K562 (cell line): Measurements from ENCODE around the gene HOXA4. TPM values are rescaled to one million over a fixed set of nuclear protein-coding genes. Genes with fewer than 3 reads are reported as not detected.

Experiments
- BRD4 ChIP-seq: fragments of 200-600 bp; sonication (generic); IDR thresholded peaks from 2 replicates; pipeline ENCODE4 v1.6.1; 2017; ENCODE audit warnings: inconsistent platforms
- FOXJ2 ChIP-seq: fragments of 200-800 bp; sonication (Bioruptor generic); IDR thresholded peaks from 2 replicates; pipeline ENCODE4 v1.6.1; 2016; ENCODE audit warnings: missing genetic modification characterization, missing compliant biosample characterization
- MAFK ChIP-seq: IDR thresholded peaks from 2 replicates; pipeline ENCODE4 v1.6.1; 2011; ENCODE audit warnings: low read length, improper control_type of control experiment
- POU5F1 ChIP-seq: fragments of 150-350 bp; IDR thresholded peaks from 2 replicates; pipeline ENCODE4 v1.6.1; 2014; ENCODE audit warnings: borderline replicate concordance, low read length, low read depth, mild to moderate bottlenecking; ENCODE audit not compliant: partially characterized antibody
- RBFOX2 ChIP-seq: fragments of 200-400 bp; formaldehyde crosslinking; IDR thresholded peaks from 2 replicates; pipeline ENCODE4 v1.6.1; 2017; ENCODE audit warnings: low read depth, mild to moderate bottlenecking, low read length, moderate library complexity
- SLC30A9 ChIP-seq: fragments of 250-450 bp; sonication (Bioruptor Pico); IDR thresholded peaks from 2 replicates; pipeline ENCODE4 v1.8.0; 2022; ENCODE audit warnings: mild to moderate bottlenecking, moderate library complexity
- ZNF143 ChIP-seq: sonication (generic); formaldehyde crosslinking; IDR thresholded peaks from 2 replicates; pipeline ENCODE4 v1.9.0; 2022; ENCODE audit warnings: mild to moderate bottlenecking, missing genetic modification reagents
- ZNF3 ChIP-seq: fragments of 250-450 bp; sonication (Bioruptor Pico); IDR thresholded peaks from 2 replicates; pipeline ENCODE4 v1.5.0; 2021; ENCODE audit warnings: mild to moderate bottlenecking, moderate library complexity
- polyA plus RNA-seq, 8 experiments: library from polyadenylated mRNA; depleted of rRNA in 4 of 8; stranded (reverse) in 5 of 8; unstranded in 3 of 8; fragments of >200 nt; fragmentation: Nextera tagmentation in 2 of 8; fragmentation: Illumina TruSeq in 1 of 8; extraction: Ambion mirVana in 2 of 8; extraction: Trizol in 1 of 8; gene quantifications; 2 replicates each; pipeline versions ENCODE4 v1.2.1 to v1.2.3, GENCODE V29; 2011 to 2014; ENCODE audit warnings: inconsistent platforms in 1 of 8, missing spikeins in 1 of 8
- total RNA-seq, 7 experiments: library from RNA; depleted of rRNA in 6 of 7; stranded (reverse); fragments of >200 nt in 6 of 7; fragmentation: Illumina TruSeq in 2 of 7; extraction: Trizol in 2 of 7; gene quantifications; 2 replicates each; pipeline versions ENCODE4 v1.2.1 to v1.2.3, GENCODE V29; 2011 to 2021; ENCODE audit warnings: low replicate concordance in 1 of 7
- TF ChIP-seq, protein P1 (sequence below): sonication (generic); formaldehyde crosslinking; IDR thresholded peaks from 2 replicates; pipeline ENCODE4 v1.9.0; 2022; ENCODE audit warnings: mild to moderate bottlenecking, missing genetic modification reagents
- TF ChIP-seq, protein P2 (sequence below): fragments of 450-650 bp; IDR thresholded peaks from 2 replicates; pipeline ENCODE4 v1.6.1; 2016; ENCODE audit warnings: low read depth

HOXA4 gene
- total and polyA plus RNA-seq, 9 of the 15 experiments (the other 6 are each of a cell fraction or from before 2014, with no cell fraction given): not detected

DNA sequence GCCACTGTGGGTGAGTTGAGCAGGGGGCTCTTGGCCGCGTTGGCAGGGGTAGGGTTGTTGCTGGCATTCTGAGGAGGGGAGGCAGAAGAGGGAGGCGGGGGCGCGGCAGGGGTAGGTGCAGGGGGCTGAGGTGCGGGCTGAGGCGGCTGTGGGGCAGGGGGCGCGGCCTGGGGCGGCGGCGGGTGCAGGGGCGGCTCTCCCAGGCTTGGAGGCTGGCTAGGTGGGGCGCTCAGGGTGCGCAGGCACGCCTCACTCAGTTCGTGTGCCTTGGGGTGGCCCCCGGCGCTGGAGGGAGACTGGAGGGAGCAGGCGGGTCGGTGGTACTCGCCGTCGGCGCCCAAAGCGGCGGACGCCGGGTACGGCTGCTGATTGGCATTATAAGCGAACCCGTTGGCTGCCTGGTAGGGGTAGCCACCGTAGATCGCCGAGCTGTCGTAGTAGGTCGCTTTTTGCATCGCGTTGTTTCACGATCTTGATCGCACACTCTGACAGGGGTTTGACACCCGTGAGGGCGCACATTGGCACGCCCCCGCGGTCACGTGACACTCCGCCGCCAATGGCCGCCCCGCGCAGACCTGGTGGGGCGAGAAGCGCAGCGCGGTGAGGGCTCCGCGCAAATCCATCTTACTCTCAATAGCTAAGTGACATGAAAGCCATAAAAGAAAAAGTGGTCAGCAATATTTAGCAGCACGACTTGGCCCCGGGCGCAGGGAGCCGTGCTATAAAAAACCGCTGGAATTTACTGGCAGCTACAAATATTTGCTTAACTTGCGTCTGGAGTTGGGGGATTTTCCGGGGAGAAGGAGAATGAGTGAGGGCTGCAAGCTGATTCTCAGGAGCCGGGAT is 20.1 kb downstream of the HOXA4 start (continued):
- no peak for TF ChIP-seq ZNF3
- TF ChIP-seq ZNF143: no peak
- TF ChIP-seq MAFK: no peak
- TF ChIP-seq, protein P1, sequence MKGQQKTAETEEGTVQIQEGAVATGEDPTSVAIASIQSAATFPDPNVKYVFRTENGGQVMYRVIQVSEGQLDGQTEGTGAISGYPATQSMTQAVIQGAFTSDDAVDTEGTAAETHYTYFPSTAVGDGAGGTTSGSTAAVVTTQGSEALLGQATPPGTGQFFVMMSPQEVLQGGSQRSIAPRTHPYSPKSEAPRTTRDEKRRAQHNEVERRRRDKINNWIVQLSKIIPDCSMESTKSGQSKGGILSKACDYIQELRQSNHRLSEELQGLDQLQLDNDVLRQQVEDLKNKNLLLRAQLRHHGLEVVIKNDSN (CRISPR knock-in tag): peak; percentile 42; the same call in 1 of the 2 replicates
- TF ChIP-seq SLC30A9 (CRISPR knock-in tag): no peak
- TF ChIP-seq BRD4: no peak
- TF ChIP-seq RBFOX2: no peak
- TF ChIP-seq FOXJ2 (tag): no peak
- TF ChIP-seq POU5F1: no peak
- TF ChIP-seq, protein P2, sequence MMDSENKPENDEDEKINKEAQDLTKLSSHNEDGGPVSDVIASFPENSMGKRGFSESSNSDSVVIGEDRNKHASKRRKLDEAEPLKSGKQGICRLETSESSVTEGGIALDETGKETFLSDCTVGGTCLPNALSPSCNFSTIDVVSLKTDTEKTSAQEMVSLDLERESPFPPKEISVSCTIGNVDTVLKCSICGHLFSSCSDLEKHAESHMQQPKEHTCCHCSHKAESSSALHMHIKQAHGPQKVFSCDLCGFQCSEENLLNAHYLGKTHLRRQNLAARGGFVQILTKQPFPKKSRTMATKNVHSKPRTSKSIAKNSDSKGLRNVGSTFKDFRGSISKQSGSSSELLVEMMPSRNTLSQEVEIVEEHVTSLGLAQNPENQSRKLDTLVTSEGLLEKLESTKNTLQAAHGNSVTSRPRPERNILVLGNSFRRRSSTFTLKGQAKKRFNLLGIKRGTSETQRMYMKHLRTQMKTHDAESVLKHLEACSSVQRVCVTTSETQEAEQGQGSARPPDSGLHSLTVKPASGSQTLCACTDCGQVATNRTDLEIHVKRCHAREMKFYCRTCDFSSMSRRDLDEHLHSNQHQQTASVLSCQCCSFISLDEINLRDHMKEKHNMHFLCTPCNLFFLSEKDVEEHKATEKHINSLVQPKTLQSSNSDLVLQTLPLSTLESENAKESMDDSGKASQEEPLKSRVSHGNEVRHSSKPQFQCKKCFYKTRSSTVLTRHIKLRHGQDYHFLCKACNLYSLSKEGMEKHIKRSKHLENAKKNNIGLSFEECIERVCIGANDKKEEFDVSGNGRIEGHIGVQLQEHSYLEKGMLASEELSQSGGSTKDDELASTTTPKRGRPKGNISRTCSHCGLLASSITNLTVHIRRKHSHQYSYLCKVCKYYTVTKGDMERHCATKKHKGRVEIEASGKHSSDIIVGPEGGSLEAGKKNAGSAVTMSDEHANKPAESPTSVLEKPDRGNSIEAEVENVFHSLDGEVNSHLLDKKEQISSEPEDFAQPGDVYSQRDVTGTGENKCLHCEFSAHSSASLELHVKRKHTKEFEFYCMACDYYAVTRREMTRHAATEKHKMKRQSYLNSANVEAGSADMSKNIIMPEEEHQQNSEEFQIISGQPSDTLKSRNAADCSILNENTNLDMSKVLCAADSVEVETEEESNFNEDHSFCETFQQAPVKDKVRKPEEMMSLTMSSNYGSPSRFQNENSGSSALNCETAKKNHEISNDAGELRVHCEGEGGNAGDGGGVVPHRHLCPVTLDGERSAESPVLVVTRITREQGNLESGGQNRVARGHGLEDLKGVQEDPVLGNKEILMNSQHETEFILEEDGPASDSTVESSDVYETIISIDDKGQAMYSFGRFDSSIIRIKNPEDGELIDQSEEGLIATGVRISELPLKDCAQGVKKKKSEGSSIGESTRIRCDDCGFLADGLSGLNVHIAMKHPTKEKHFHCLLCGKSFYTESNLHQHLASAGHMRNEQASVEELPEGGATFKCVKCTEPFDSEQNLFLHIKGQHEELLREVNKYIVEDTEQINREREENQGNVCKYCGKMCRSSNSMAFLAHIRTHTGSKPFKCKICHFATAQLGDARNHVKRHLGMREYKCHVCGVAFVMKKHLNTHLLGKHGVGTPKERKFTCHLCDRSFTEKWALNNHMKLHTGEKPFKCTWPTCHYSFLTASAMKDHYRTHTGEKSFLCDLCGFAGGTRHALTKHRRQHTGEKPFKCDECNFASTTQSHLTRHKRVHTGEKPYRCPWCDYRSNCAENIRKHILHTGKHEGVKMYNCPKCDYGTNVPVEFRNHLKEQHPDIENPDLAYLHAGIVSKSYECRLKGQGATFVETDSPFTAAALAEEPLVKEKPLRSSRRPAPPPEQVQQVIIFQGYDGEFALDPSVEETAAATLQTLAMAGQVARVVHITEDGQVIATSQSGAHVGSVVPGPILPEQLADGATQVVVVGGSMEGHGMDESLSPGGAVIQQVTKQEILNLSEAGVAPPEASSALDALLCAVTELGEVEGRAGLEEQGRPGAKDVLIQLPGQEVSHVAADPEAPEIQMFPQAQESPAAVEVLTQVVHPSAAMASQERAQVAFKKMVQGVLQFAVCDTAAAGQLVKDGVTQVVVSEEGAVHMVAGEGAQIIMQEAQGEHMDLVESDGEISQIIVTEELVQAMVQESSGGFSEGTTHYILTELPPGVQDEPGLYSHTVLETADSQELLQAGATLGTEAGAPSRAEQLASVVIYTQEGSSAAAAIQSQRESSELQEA: no peak
- TF ChIP-seq, all 486 proteins: peak for 5
